ENCODE data around the gene PDE6H.
A peak's percentile ranks its signal among the peaks of the same experiment; 100 is the strongest.

Gene PDE6H

GRCh38 chr12:14941369-14941768, 31.5 kb upstream of the PDE6H start:
- no peak for TF ChIP-seq CTCF (IDR thresholded peaks at IDR 0.05; ENCODE audit: extremely low read depth, missing control alignments)
- DNase-seq (ENCODE audit: low spot score): no peak

DNA sequence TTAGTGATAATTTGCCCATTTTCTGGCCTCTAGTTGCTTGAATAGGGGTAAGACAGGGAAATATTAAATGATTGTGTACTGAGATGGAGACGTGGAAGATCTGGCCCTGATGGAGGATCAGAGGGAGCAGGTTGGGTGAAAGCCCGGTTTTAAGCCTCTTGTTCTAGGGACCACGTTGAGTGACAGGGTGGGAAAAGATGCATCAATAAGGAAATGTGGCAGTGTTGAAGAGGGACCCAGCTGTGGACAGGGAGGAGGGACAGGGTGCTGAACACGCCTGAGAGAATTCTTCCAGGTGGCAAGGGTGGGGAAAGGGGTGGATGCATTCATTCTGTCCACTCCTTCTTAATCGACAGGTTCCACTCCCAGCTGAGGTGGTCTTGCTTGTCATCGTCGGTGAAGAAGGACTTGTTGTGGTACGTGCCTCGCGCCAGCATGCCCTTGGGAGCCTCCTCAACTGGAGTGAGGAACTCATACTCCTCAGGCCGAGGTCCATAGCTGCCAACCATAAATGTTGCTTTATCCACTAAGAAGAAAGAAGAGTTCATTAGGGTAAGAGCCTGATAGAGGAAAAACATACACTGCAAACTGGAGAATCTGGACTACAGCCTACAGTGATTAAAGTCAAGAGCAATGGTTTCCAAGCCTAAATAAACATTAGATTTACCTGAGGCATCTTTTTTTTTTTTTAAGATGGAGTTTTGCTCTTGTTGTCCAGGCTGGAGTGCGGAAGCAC, 30.5 kb upstream of the PDE6H start:
- no peak for DNase-seq (ENCODE audit: low spot score)
- TF ChIP-seq CTCF (IDR thresholded peaks at IDR 0.05; ENCODE audit: extremely low read depth, missing control alignments): no peak

DNA sequence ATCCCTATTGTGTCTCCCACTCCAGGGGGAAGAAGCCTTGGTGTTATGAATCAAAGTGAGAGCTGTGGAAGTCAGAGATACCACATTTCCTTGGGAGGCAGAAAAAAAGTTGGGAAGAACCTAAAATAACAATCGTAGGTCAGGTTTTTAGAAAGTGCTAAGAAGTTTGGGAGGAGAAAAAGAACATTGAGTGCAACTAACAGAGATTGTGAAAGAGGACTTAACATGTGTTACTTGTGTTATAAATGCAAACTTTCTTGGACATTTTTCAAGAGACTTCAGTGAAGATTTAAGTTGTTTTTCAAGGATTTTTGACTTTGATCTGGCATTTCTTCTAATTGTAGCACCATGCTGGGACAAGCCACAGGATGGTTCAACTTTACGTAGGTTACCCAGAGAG, 26.7 kb upstream of the PDE6H start:
- no peak for TF ChIP-seq CTCF (IDR thresholded peaks at IDR 0.05; ENCODE audit: extremely low read depth, missing control alignments)
- DNase-seq (ENCODE audit: low spot score): no peak

DNA sequence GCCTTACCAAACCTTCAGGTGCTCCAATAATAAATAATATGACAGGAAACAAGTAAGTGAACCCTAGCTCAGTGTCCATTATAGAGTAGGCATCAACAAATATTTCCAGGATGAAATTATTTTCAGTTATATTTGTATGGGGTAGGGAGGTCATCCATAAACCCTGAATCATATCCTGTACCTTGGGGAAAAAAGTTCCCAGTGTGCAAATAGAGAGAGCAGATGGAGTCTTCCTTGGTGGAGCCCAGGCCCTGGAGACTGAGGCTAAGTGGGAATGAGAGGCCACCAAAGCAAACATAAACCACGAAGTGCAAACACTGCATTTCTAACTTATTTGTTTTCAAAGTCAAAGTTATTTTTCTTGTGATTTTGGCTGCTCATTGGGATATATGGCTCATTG, 26.0 kb upstream of the PDE6H start:
- DNase-seq (ENCODE audit: low spot score): no peak
- no peak for TF ChIP-seq CTCF (IDR thresholded peaks at IDR 0.05; ENCODE audit: extremely low read depth, missing control alignments)

DNA sequence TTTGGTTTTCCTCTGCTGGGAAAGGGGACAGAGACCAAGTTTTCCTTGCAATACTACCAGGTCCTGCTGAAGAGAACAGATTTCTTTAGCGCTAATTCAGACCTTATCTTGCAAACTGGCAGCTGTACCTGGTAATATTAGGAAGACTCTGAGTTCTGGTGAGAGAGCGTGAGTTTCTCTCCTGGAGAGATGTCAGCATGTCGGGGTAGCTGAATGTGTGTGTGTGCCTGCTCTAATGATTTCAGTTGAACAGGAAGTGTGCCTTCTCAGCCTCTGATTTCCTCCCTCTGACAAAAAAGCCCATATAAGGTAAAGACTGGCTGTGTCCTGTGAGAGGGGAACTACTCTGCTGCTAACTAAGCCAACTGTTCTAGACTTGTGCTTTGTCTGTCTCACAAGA, 24.2 kb upstream of the PDE6H start:
- DNase-seq (ENCODE audit: low spot score): peak; percentile 71
- no peak for TF ChIP-seq CTCF (IDR thresholded peaks at IDR 0.05; ENCODE audit: extremely low read depth, missing control alignments)

DNA sequence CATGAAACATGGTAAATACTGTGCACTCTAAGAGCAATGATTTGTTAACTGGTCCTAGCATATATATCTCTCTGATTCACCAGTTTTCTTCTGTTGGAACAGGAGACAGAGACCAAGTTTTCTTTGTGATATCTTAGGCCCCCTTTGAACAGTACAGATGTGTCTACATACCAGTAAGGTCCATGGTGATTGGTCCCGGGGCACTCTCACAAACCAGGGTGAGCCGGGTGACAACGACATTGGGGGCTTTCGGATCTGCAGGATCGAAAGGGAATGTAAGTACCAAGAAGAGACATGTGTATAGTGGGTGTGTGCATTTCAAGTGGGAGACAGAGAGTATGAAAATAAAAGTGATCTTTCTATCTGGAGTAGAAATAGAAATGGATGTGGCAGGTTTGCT, 23.2 kb upstream of the PDE6H start:
- TF ChIP-seq CTCF (IDR thresholded peaks at IDR 0.05; ENCODE audit: extremely low read depth, missing control alignments): no peak
- DNase-seq (ENCODE audit: low spot score): no peak

GRCh38 chr12:14950421-14950820, 22.4 kb upstream of the PDE6H start:
- TF ChIP-seq CTCF (IDR thresholded peaks at IDR 0.05; ENCODE audit: extremely low read depth, missing control alignments): no peak
- peak; percentile 26 for DNase-seq (ENCODE audit: low spot score)
